ENCODE data around the gene NPFFR1.

GRCh38 chr10:70212277-70212676 is 71.5 kb downstream of the NPFFR1 start:
- TF ChIP-seq CTCF (IDR thresholded peaks at IDR 0.05; ENCODE audit: low read depth, low read length) (no peak), MYC (IDR thresholded peaks at IDR 0.05; ENCODE audit: low read depth, low read length) (no peak), POLR2A (IDR thresholded peaks at IDR 0.05; ENCODE audit: extremely low read depth, insufficient read length) (no peak)
- TF ChIP-seq, protein P1, sequence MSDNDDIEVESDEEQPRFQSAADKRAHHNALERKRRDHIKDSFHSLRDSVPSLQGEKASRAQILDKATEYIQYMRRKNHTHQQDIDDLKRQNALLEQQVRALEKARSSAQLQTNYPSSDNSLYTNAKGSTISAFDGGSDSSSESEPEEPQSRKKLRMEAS (IDR thresholded peaks at IDR 0.05; ENCODE audit: low read depth, low read length): no peak

Measured in NB4 (cell line).